Liver (tissue), 3 donors: ENCODE results near the gene DPPA2.

Experiments
- FOXA1 ChIP-seq: IDR thresholded peaks from 2 replicates; pipeline ENCODE4 v1.6.1; 2016; ENCODE audit warnings: antibody characterized with exemption
- GABPA ChIP-seq, 2 donors: IDR thresholded peaks in 1 of 2; conservative IDR thresholded peaks in 1 of 2; 2 replicates each; pipeline ENCODE4 v1.6.1; 2016; ENCODE audit warnings: antibody characterized with exemption in 2 of 2, mild to moderate bottlenecking in 1 of 2, moderate library complexity in 1 of 2
- HNF4G ChIP-seq: IDR thresholded peaks from 2 replicates; pipeline ENCODE4 v1.6.1; 2016; ENCODE audit warnings: antibody characterized with exemption
- JUND ChIP-seq, 2 donors: IDR thresholded peaks; 2 replicates each; pipeline ENCODE4 v1.6.1; 2016; ENCODE audit warnings: antibody characterized with exemption in 2 of 2
- RAD21 ChIP-seq, 2 donors: IDR thresholded peaks; 2 replicates each; pipeline ENCODE4 v1.6.1; 2016; ENCODE audit warnings: antibody characterized with exemption in 2 of 2, mild to moderate bottlenecking in 2 of 2
- RXRA ChIP-seq, 2 donors: IDR thresholded peaks; 2 replicates each; pipeline ENCODE4 v1.6.1; 2017 to 2018; ENCODE audit warnings: antibody characterized with exemption in 2 of 2, mild to moderate bottlenecking in 1 of 2
- SP1 ChIP-seq: IDR thresholded peaks from 2 replicates; pipeline ENCODE4 v1.6.1; 2018; ENCODE audit warnings: antibody characterized with exemption, mild to moderate bottlenecking
- TAF1 ChIP-seq: conservative IDR thresholded peaks from 2 replicates; pipeline ENCODE4 v1.6.1; 2016; ENCODE audit warnings: antibody characterized with exemption, mild to moderate bottlenecking
- YY1 ChIP-seq: IDR thresholded peaks from 2 replicates; pipeline ENCODE4 v1.6.1; 2016; ENCODE audit warnings: antibody characterized with exemption, mild to moderate bottlenecking
- TF ChIP-seq, protein P1 (sequence below): IDR thresholded peaks from 2 replicates; pipeline ENCODE4 v1.6.1; 2016; ENCODE audit warnings: antibody characterized with exemption, mild to moderate bottlenecking
- TF ChIP-seq, protein P2 (sequence below): IDR thresholded peaks from 2 replicates; pipeline ENCODE4 v1.6.1; 2016; ENCODE audit warnings: antibody characterized with exemption
- TF ChIP-seq, protein P3 (sequence below): fragments of 150-350 bp; IDR thresholded peaks from 2 replicates; pipeline ENCODE4 v1.5.1; 2017; ENCODE audit warnings: improper control_type of control experiment, low read depth, low read length; ENCODE audit not compliant: missing input control
- TF ChIP-seq, protein P4 (sequence below): IDR thresholded peaks from 2 replicates; pipeline ENCODE4 v1.6.1; 2016; ENCODE audit warnings: antibody characterized with exemption
- TF ChIP-seq, protein P5 (sequence below): IDR thresholded peaks from 2 replicates; pipeline ENCODE4 v1.6.1; 2016; ENCODE audit warnings: antibody characterized with exemption
- donor health status: healthy.
- donor health status: healthy.

DNA sequence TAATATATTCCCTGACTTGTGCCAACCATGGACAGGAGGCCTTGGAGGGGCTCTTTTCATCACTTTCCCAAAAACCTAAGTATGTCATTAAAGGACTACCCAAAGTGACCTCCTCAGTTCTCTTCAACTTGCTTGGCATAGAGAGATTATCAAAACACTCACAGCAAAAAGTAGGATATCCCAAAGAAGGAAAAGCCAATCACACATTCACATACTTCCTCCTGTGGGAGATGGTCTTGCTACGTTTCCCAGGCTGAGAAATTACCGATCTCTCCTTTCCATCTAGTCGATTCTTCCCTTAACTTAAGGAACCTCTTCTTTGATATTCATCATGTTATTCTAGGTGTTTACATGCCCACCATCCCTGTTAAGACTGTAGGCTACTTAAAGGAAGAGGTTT is 11.9 kb upstream of the DPPA2 start:
- TF ChIP-seq, protein P1, sequence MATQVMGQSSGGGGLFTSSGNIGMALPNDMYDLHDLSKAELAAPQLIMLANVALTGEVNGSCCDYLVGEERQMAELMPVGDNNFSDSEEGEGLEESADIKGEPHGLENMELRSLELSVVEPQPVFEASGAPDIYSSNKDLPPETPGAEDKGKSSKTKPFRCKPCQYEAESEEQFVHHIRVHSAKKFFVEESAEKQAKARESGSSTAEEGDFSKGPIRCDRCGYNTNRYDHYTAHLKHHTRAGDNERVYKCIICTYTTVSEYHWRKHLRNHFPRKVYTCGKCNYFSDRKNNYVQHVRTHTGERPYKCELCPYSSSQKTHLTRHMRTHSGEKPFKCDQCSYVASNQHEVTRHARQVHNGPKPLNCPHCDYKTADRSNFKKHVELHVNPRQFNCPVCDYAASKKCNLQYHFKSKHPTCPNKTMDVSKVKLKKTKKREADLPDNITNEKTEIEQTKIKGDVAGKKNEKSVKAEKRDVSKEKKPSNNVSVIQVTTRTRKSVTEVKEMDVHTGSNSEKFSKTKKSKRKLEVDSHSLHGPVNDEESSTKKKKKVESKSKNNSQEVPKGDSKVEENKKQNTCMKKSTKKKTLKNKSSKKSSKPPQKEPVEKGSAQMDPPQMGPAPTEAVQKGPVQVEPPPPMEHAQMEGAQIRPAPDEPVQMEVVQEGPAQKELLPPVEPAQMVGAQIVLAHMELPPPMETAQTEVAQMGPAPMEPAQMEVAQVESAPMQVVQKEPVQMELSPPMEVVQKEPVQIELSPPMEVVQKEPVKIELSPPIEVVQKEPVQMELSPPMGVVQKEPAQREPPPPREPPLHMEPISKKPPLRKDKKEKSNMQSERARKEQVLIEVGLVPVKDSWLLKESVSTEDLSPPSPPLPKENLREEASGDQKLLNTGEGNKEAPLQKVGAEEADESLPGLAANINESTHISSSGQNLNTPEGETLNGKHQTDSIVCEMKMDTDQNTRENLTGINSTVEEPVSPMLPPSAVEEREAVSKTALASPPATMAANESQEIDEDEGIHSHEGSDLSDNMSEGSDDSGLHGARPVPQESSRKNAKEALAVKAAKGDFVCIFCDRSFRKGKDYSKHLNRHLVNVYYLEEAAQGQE, result no peak
- TF ChIP-seq, protein P2, sequence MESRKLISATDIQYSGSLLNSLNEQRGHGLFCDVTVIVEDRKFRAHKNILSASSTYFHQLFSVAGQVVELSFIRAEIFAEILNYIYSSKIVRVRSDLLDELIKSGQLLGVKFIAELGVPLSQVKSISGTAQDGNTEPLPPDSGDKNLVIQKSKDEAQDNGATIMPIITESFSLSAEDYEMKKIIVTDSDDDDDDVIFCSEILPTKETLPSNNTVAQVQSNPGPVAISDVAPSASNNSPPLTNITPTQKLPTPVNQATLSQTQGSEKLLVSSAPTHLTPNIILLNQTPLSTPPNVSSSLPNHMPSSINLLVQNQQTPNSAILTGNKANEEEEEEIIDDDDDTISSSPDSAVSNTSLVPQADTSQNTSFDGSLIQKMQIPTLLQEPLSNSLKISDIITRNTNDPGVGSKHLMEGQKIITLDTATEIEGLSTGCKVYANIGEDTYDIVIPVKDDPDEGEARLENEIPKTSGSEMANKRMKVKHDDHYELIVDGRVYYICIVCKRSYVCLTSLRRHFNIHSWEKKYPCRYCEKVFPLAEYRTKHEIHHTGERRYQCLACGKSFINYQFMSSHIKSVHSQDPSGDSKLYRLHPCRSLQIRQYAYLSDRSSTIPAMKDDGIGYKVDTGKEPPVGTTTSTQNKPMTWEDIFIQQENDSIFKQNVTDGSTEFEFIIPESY, result no peak
- TF ChIP-seq, protein P3, sequence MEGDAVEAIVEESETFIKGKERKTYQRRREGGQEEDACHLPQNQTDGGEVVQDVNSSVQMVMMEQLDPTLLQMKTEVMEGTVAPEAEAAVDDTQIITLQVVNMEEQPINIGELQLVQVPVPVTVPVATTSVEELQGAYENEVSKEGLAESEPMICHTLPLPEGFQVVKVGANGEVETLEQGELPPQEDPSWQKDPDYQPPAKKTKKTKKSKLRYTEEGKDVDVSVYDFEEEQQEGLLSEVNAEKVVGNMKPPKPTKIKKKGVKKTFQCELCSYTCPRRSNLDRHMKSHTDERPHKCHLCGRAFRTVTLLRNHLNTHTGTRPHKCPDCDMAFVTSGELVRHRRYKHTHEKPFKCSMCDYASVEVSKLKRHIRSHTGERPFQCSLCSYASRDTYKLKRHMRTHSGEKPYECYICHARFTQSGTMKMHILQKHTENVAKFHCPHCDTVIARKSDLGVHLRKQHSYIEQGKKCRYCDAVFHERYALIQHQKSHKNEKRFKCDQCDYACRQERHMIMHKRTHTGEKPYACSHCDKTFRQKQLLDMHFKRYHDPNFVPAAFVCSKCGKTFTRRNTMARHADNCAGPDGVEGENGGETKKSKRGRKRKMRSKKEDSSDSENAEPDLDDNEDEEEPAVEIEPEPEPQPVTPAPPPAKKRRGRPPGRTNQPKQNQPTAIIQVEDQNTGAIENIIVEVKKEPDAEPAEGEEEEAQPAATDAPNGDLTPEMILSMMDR, result no peak
- TF ChIP-seq, protein P4, sequence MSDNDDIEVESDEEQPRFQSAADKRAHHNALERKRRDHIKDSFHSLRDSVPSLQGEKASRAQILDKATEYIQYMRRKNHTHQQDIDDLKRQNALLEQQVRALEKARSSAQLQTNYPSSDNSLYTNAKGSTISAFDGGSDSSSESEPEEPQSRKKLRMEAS, result no peak
- no peak for TF ChIP-seq RAD21 (IDR thresholded peaks at IDR 0.05)
- TF ChIP-seq TAF1, result no peak
- TF ChIP-seq, protein P5, sequence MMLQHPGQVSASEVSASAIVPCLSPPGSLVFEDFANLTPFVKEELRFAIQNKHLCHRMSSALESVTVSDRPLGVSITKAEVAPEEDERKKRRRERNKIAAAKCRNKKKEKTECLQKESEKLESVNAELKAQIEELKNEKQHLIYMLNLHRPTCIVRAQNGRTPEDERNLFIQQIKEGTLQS, result no peak
- no peak for TF ChIP-seq RXRA (IDR thresholded peaks at IDR 0.05)
- TF ChIP-seq SP1, result no peak
- TF ChIP-seq HNF4G, result no peak
- no peak for TF ChIP-seq YY1
- no peak for TF ChIP-seq GABPA (IDR thresholded peaks at IDR 0.05 in 1 of 2, conservative IDR thresholded peaks at IDR 0.05 in 1 of 2)
- TF ChIP-seq FOXA1, result no peak
- no peak for TF ChIP-seq JUND (IDR thresholded peaks at IDR 0.05)
